ENCODE measurements around the gene ARHGEF1. TPM values are rescaled to one million over a fixed set of nuclear protein-coding genes. Genes with fewer than 3 reads are reported as not detected.

Gene ARHGEF1
- total and polyA plus RNA-seq, 12 donors, result 7.3 to 443 (median 54.1) TPM

DNA sequence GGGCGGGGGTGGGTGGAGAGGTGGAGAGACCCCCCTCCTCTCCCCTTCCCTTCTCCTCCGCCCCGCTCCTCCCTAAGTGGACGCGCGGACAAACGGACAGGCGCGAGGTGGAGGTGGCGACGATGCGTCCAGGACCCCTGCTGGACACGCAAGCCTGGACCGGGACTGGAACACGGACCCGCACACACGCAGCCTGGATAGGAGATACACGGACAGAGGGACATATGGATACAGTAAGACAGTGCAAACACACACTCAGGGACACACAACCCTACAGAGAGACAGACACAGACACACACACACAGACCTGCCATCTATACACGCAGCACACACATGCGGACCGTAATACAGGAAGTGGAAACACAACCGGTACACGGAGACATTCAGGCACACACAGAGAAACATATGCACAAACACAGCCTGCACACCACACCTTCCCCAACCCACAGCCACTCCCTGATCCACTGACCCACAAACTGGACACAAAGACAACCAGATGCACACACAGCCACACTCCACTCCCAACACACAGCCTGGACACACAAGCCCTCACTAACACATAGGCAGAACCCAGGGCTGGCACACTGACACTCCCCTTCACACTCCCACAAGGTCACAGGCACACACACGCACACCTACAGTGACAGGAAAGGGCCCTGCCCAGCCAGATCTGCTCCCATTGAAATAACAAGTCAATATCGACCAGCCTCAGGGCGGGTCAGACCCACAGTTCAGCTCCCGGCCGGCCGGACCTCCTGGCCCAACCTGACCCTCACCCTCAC, 46.0 kb downstream of the ARHGEF1 start:
- H3K27me3 ChIP-seq, result peaks cover 85% of the 10 kb centered on the region
- H3K36me3 ChIP-seq (replicated peaks in 1 of 2), result no peaks in the 10 kb centered on the region
- no peak for DNase-seq
- 3 to 5% (median 4%) methylated on average over 14 to 29 of the region's 29 CpGs for WGBS, 4 donors
- TF ChIP-seq POLR2A (IDR thresholded peaks at IDR 0.05), result no peak
- TF ChIP-seq, protein P1, sequence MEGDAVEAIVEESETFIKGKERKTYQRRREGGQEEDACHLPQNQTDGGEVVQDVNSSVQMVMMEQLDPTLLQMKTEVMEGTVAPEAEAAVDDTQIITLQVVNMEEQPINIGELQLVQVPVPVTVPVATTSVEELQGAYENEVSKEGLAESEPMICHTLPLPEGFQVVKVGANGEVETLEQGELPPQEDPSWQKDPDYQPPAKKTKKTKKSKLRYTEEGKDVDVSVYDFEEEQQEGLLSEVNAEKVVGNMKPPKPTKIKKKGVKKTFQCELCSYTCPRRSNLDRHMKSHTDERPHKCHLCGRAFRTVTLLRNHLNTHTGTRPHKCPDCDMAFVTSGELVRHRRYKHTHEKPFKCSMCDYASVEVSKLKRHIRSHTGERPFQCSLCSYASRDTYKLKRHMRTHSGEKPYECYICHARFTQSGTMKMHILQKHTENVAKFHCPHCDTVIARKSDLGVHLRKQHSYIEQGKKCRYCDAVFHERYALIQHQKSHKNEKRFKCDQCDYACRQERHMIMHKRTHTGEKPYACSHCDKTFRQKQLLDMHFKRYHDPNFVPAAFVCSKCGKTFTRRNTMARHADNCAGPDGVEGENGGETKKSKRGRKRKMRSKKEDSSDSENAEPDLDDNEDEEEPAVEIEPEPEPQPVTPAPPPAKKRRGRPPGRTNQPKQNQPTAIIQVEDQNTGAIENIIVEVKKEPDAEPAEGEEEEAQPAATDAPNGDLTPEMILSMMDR (IDR thresholded peaks at IDR 0.05), result no peak
- H3K4me1 ChIP-seq (replicated peaks in 1 of 2), result peaks cover 0 to 11% of the 10 kb centered on the region in 2 donors
- peak overlapping the region in 1 of 4 donors; percentile 48 for H3K4me3 ChIP-seq
- H3K9me3 ChIP-seq (replicated peaks in 1 of 3), result no peaks in the 10 kb centered on the region
- intact Hi-C loops (cut with DNase I), result no loop called here
- no peak overlapping the region for H3K27ac ChIP-seq

- Histone ChIP-seq H3K9me3 (replicated peaks in 1 of 3) (no peaks in the 10 kb centered on the region), H3K27me3 (peaks cover 78% of the 10 kb centered on the region), H3K27ac (no peak overlapping the region), H3K36me3 (replicated peaks in 1 of 2) (no peaks in the 10 kb centered on the region), H3K4me1 (replicated peaks in 1 of 2) (peaks cover 0 to 11% of the 10 kb centered on the region in 2 donors), H3K4me3 (no peak overlapping the region)
- intact Hi-C loops (cut with DNase I), result loop anchor here in 1 of 2 donors (10.0 kb wide), 1 partner anchor 45 kb away; the partner anchor contains the start of gene ARHGEF1
- no peak for DNase-seq
- no peak for TF ChIP-seq POLR2A (IDR thresholded peaks at IDR 0.05)
- WGBS, 4 donors, result 3 to 21% (median 15%) methylated on average over 8 to 14 of the region's 14 CpGs
These were observed 46.6 kb downstream of the ARHGEF1 start for GRCh38 chr19:41929536-41930071.

GRCh38 chr19:41930322-41930722, 47.3 kb downstream of the ARHGEF1 start:
- peaks cover 75% of the 10 kb centered on the region for H3K27me3 ChIP-seq
- 11 to 21% (median 16%) methylated on average over 1 to 7 of the region's 7 CpGs for WGBS, 4 donors
- no peaks in the 10 kb centered on the region for H3K9me3 ChIP-seq (replicated peaks in 1 of 3)
- intact Hi-C loops (cut with DNase I), result loop anchor here in 1 of 2 donors (10.0 kb wide), 1 partner anchor 46 kb away; the partner anchor contains the start of gene ARHGEF1
- TF ChIP-seq, protein P1 (IDR thresholded peaks at IDR 0.05), result no peak
- TF ChIP-seq POLR2A (IDR thresholded peaks at IDR 0.05), result no peak
- H3K27ac ChIP-seq, result no peak overlapping the region
- H3K4me1 ChIP-seq (replicated peaks in 1 of 2), result peaks cover 0 to 11% of the 10 kb centered on the region in 2 donors
- H3K4me3 ChIP-seq, result no peak overlapping the region
- DNase-seq, result no peak
- no peaks in the 10 kb centered on the region for H3K36me3 ChIP-seq (replicated peaks in 1 of 2)

DNA sequence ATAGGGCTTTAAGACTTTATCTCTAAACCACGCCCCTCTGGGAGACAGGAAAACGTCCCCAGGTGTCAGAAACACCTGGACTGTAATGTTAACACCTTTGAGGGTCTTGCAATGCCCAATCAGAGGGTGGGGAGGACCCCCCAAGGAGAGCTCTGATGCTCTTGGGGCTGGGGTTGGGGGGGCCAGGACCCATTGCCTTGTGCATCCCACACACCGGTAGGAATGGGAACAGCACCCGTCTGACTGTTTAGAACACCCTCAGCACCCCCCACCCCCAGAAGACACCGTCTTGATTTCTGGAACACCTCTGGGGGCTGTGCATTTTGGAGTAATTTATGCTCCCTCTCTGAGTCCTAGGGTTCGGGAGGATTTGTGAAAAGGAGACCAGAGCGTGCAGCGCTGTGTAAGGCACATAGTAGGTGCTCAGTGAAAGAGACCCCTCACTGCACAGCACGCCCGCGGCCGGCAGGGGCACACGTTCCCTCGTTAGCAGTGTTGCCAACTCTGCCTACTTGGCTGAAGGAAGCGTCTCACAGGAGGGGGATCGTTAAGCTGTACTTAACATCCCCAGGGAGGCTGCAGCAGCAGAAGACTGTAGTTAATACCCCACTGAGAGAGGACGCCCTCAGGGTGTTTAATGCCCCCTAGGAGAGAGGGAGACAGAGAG, 48.1 kb downstream of the ARHGEF1 start:
- Histone ChIP-seq H3K36me3 (replicated peaks in 1 of 2) (no peaks in the 10 kb centered on the region), H3K4me3 (no peak overlapping the region), H3K27me3 (peaks cover 75% of the 10 kb centered on the region), H3K27ac (no peak overlapping the region), H3K4me1 (replicated peaks in 1 of 2) (peaks cover 0 to 11% of the 10 kb centered on the region in 2 donors), H3K9me3 (replicated peaks in 1 of 3) (no peaks in the 10 kb centered on the region)
- DNase-seq, result no peak
- intact Hi-C loops (cut with DNase I), result loop anchor here in 1 of 2 donors (10.0 kb wide), 1 partner anchor 46 kb away; the partner anchor contains the start of gene ARHGEF1
- WGBS, 4 donors, result 4 to 9% (median 6%) methylated on average over 11 to 17 of the region's 17 CpGs
- TF ChIP-seq, protein P1 (IDR thresholded peaks at IDR 0.05), result peak in 1 of 6 experiments; percentile 8
- TF ChIP-seq POLR2A (IDR thresholded peaks at IDR 0.05), result no peak
